HG03460 (cell line): Measurements from ENCODE around the gene SUPT16H.
"Not testable (repeated sequence)": the region's sequence is repeated elsewhere in the genome, so short reads cannot be mapped to it uniquely, and the experiment has no call there.

Experiments used
- ATAC-seq: cut with Tn5 transposase; IDR thresholded peaks from one replicate; pipeline ENCODE4 v1.9.1; 2021; ENCODE audit not compliant: unreplicated experiment

Gene SUPT16H

GRCh38 chr14:21302836-21303140 is 81.0 kb downstream of the SUPT16H start:
- ATAC-seq = not testable (repeated sequence)

GRCh38 chr14:21302013-21302835 is 81.6 kb downstream of the SUPT16H start:
- no peak for ATAC-seq
